T-helper 2 cell (primary cell): Measurements from ENCODE around the gene TNFSF12.

Experiments used
- DNase-seq, 5 experiments: peaks; one replicate each; pipeline versions ENCODE4 v3.0.0 to v3.0.0-alpha.2; 2012 to 2022

The TNFSF12 gene

DNA sequence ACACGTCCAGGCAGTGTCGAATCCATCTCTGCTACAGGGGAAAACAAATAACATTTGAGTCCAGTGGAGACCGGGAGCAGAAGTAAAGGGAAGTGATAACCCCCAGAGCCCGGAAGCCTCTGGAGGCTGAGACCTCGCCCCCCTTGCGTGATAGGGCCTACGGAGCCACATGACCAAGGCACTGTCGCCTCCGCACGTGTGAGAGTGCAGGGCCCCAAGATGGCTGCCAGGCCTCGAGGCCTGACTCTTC, 23.4 kb downstream of the TNFSF12 start:
- peak in 1 of 5 experiments; percentile 99 for DNase-seq

DNA sequence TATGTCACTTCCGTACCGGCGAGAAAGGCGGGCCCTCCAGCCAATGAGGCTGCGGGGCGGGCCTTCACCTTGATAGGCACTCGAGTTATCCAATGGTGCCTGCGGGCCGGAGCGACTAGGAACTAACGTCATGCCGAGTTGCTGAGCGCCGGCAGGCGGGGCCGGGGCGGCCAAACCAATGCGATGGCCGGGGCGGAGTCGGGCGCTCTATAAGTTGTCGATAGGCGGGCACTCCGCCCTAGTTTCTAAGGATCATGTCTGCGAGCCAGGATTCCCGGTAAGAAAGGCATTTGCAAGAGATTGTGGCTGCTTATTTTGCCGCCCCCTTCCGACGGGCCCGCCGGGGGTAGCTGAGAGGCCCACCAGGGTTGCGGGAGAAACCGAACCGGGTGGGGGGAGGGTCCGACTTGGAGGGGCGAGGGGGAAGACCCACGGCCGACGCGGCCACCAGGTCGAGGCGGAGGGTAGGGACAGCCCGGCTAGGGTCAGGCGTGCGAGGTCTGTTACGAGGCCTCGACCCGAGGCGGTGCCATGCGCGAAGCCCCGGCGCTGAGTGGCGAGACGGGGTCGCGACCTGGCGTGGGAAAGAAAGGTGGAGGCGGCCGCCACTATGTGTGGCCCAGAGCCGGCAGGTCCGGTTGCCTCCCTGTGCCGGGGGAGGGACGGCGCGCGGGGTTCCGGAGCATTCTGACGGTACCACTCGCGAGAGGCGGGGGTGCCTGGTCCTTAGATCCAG, 23.9 kb downstream of the TNFSF12 start:
- DNase-seq, result peak in 4 of 5 experiments; percentile 99 to 100 (median 100)

DNA sequence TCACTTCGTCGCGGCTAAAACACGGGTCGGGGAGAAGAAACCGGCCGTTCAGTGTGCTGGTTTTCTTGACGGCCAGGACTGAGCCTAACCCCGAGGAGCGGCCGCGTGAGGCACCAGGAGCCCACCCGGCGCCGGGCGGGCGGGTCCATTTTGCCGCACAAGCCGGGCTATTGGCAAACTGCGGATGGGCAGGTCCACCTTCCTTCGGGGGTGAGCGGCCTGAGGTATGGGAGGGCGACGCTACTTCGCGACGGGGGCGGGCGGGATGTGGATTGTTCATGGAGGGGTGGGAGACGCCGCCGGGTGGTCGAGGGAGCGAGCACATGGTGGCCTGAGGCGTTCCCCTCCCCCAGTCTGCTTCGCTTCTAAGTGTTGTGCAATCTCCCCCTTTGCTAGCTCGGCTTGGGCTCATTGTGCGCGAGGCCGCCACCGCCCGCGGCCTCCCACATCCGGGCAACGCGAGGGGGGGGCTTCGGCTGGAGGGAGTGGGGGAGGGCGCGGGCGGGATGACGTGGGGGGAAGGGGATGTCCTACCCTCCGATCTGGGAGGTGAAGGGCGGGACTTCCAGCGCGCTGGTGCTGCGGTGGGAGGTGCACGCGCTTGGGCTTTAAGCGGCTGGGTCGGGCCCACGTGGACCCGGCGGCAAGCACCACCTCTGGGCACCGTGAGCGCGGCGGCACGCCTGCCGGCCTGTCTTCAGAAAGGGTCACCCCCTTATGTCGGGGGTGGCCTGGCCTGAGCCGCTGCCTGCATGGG, 24.6 kb downstream of the TNFSF12 start:
- DNase-seq, result peak; percentile 84 to 97 (median 89)

DNA sequence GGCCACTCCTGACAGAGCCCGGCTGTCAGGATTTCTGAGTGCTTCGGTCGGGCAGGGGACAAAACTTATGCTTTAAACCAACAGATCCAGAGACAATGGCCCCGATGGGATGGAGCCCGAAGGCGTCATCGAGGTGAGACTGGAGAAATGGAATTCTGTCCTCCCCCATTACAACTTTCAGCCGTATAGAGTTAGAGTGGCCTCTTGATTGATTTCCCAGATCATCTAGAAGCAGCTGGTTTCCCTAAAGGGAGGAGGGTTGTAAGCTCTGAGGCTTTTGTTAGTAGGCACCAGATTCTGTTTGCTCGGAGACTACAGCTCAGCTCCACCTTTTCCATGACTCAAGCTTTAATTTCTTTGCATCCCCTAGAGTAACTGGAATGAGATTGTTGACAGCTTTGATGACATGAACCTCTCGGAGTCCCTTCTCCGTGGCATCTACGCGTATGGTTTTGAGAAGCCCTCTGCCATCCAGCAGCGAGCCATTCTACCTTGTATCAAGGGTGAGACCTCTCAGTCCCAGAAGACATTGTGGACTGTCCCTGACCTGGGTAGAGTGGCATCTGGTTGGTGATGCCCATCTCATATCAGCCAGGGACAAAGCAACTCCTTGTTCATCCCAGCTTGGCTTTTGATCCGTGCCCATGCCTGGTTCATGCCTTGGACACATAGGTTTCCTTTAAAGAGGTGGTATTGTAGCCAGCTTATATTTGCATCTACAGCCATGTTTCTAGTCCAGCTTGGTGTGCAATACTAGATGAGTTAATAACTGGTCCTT, 25.5 kb downstream of the TNFSF12 start:
- no peak for DNase-seq

DNA sequence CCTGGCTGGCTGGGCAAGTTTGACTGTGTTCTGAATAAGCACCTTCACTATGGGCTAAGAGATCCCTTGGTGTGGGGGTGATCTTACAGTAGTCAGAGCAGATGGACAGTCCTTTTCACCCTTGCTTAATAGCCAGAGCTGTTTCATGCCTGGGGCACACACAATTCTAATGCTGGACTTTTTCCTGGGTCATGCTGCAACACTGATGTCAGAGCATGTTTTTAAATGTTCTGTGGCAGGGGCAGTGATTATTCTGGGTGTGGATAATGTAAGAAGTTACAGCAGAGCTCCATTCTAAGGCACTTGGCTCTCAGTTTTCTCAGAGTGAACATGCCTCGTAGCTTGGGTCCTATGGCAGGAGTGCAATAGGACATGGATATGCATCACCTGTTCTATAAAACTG, 26.6 kb downstream of the TNFSF12 start:
- no peak for DNase-seq

DNA sequence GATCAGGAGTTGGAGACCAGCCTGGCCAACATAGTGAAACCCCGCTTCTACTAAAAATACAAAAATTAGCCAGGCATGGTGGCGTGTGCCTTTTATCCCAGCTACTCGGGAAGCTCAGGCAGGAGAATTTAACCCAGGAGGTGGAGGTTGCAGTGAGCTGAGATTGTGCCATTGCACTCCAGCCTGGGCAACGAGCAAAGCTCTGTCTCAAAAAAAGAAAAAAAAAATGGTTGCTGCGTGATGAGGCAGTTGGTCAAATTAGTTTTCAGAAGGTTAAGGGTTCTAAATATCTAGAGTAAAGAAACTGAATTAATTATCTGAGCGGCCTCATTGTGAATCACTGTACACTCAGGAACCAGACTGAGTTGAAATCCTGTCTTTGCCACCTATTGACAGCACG, 27.1 kb downstream of the TNFSF12 start:
- DNase-seq, result no peak

DNA sequence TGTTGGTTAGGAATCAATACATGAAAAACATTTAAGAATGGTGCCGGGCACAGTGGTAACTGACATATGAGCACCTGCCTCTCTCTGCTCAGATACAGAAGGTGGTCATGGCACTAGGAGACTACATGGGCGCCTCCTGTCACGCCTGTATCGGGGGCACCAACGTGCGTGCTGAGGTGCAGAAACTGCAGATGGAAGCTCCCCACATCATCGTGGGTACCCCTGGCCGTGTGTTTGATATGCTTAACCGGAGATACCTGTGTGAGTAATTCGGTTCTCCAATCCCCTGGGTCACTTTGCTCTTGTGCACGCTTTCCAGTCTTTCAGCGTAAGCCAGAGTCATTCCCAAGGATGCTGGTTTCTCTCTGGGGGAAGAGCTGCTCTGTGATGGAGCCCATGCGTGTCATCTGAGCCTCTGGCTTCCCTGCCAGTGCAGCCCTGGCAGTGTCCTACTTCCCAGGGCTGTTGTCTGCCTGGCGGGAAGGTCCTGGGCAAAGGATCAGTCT, 27.6 kb downstream of the TNFSF12 start:
- no peak for DNase-seq

DNA sequence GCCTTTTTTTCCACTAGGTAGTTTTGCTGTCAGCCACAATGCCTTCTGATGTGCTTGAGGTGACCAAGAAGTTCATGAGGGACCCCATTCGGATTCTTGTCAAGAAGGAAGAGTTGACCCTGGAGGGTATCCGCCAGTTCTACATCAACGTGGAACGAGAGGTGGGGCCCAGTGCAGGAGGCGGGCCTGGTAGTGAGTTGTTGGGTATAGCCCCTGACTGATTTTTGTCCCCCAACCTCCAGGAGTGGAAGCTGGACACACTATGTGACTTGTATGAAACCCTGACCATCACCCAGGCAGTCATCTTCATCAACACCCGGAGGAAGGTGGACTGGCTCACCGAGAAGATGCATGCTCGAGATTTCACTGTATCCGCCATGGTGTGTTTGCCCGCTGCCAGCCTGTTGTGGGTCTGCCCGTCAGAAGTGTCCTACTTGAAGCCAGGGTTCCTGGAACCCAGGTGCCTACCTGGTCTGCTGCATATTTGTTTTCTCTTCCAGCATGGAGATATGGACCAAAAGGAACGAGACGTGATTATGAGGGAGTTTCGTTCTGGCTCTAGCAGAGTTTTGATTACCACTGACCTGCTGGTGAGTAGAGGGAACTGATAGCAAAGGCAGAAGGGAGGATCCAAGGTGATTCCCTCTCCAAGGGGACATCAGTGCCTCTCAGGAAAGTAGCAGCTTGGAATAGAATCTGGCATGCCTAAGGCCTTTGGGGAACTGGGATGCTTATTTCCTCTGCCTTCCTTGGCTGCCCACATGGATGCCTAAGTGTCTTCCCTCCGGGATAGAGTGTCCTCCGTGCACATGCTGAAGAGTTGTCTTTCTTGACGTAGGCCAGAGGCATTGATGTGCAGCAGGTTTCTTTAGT, 28.7 kb downstream of the TNFSF12 start:
- no peak for DNase-seq

DNA sequence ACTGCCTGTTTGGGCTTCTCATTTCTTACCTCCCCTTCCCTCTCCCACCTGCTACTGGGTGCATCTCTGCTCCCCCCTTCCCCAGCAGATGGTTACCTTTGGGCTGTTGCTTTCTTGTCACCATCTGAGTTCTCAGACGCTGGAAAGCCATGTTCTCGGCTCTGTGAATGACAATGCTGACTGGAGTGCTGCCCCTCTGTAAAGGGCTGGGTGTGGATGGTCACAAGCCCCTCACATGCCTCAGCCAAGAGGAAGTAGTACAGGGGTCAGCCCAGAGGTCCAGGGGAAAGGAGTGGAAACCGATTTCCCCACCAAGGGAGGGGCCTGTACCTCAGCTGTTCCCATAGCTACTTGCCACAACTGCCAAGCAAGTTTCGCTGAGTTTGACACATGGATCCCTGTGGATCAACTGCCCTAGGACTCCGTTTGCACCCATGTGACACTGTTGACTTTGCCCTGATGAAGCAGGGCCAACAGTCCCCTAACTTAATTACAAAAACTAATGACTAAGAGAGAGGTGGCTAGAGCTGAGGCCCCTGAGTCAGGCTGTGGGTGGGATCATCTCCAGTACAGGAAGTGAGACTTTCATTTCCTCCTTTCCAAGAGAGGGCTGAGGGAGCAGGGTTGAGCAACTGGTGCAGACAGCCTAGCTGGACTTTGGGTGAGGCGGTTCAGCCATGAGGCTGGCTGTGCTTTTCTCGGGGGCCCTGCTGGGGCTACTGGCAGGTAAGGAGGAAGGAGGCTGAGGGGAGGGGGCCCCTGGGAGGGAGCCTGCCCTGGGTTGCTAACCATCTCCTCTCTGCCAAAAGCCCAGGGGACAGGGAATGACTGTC, 30.4 kb downstream of the TNFSF12 start, which contains the start of gene CD68:
TSS of gene CD68 (plus strand) at position 638 of the 833 bp plus-strand sequence. CDS start at position 678, 40 bp downstream.
- DNase-seq, result peak in 3 of 5 experiments; percentile 49 to 69 (median 67)

DNA sequence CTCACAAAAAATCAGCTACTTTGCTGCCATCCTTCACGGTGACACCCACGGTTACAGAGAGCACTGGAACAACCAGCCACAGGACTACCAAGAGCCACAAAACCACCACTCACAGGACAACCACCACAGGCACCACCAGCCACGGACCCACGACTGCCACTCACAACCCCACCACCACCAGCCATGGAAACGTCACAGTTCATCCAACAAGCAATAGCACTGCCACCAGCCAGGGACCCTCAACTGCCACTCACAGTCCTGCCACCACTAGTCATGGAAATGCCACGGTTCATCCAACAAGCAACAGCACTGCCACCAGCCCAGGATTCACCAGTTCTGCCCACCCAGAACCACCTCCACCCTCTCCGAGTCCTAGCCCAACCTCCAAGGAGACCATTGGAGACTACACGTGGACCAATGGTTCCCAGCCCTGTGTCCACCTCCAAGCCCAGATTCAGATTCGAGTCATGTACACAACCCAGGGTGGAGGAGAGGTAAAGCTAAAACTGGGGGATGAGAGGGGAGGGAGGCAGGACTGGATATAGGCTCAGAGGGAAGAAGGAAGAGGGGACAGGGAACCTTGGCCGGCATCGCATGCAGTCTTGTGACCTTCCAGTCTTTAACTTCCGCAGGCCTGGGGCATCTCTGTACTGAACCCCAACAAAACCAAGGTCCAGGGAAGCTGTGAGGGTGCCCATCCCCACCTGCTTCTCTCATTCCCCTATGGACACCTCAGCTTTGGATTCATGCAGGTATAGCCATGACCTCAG, 31.2 kb downstream of the TNFSF12 start:
- peak in 1 of 5 experiments; percentile 62 for DNase-seq

DNA sequence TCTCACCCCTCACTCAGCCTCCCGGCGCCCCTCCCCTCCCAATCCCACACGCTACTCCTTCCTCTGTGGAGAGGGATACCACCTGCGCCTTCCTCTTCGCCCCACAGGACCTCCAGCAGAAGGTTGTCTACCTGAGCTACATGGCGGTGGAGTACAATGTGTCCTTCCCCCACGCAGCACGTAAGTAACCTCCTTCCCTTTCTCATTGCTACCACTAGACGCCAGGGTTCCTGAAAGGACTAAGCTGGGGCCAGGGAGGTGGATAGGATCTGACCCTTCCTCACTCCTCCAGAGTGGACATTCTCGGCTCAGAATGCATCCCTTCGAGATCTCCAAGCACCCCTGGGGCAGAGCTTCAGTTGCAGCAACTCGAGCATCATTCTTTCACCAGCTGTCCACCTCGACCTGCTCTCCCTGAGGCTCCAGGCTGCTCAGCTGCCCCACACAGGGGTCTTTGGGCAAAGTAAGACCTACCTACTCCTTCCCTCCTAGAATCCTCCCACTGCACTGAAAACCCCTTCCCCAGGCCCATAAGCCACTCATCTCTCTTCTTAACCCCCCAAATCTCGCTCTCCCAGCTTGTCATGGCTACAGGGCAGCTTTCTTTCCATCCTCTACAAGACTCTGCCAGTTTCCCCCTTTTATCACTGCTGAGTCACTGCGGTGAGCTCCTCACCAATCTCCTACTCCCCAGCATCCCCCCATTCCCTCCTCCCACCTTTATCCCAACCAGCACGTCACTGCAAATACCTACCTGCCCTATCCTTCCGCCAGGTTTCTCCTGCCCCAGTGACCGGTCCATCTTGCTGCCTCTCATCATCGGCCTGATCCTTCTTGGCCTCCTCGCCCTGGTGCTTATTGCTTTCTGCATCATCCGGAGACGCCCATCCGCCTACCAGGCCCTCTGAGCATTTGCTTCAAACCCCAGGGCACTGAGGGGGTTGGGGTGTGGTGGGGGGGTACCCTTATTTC, 32.0 kb downstream of the TNFSF12 start:
- no peak for DNase-seq

DNA sequence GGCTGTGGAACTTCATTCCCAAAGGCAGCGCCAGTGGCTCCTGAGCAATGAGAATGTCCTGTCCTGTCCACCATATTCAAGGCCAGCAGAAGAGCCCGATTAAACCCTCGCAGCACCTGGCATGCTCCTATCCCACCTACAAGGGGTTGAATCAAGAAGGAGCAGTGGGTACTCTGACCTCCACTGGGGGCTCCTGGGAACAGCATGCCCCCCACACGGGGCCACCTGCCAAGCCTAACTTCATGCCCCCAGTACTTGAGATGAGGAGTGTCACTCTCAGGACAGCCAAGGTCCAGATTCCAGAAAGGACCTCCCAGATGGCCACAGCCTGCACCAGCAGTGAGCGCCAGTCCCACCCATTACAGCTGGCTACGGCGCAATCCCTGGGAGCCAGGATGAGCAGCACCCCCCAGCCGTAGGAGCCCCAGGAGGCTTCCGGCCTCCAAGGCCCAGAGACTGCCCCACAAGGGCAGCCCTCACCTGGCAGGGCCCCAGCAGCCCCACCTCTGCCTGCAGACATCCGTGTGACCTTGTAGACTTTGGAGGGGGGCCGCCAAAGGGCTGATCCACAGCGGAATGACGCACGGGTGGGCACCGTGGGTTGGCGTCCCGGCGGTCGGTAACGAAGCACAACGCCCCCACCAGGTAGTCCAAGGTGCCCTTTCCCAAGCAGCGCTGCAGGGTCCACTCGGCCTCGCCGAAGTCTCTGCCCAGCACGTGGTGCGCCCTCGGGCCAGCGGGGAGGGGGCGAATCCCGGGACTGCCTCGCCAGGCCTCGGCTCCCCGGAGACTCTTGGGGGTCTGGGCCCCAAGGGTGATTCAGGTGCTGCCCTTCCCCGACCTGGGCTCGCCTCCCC, 33.8 kb downstream of the TNFSF12 start:
- no peak for DNase-seq

DNA sequence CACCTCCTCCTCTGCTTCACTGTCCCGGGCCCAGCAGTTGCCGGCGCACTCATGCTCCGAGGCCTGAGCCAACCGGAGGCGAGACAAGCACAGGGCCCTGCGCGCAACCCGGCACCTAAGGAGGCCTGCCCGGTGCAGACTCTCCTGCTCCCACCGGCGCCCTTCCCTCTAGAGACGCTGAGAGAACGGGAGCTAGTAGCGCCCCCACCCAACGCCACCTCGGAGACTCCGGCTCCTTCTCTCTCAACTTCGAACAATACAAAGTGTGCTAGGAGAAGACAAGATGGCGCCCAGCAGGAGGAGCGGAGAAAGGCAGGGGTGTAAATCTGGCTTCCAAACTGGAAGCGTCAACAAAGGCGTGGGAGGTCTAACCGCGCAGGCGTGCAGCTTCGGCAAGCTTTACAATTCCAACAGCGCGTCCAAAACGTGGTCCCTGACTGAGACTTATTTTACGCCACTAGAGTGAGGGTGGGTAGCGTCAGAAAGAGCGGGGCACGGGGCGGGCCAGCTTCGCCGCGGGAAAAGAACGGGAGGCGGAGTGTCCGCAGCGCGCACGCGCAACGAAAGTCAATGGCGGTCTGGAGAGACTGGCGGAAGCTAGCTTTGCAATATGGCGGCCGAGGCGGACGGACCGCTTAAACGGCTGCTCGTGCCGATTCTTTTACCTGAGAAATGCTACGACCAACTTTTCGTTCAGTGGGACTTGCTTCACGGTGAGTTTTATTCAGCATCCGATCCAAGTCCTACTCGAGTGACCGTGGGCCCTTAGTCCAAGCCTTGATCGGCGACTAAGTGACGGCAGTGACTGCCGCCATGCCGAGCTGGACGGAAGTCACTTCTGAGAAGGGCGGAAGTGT, 34.6 kb downstream of the TNFSF12 start, which contains the start of gene MPDU1:
TSS of gene MPDU1 (plus strand) at position 600 of the 857 bp plus-strand sequence. CDS start at position 611, 11 bp downstream.
- peak; percentile 83 to 97 (median 91) for DNase-seq

DNA sequence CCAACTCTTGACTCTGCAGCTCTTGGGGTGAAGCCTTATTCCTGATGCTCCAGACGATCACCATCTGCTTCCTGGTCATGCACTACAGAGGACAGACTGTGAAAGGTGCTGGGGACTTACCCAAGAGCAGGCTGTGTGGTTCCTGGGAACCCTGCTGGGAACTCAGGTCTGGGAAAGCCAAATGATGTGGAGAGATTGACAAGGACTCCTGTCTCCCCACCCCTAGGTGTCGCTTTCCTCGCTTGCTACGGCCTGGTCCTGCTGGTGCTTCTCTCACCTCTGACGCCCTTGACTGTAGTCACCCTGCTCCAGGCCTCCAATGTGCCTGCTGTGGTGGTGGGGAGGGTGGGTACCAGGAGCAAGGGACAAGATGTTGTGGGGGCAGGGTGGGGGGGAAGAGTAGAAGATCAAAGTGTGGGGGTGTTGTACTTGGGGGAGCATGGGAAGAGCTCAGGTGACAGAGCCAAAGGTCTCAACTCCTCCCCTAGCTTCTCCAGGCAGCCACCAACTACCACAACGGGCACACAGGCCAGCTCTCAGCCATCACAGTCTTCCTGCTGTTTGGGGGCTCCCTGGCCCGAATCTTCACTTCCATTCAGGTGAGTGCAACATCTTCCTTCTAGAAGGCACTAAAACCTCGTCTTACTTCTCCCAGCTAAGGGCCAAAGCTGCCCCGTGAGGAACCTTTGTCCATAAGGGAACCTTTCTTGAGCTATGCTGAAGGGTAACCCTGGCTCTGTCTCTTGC, 38.0 kb downstream of the TNFSF12 start:
- peak in 1 of 5 experiments; percentile 28 for DNase-seq

DNA sequence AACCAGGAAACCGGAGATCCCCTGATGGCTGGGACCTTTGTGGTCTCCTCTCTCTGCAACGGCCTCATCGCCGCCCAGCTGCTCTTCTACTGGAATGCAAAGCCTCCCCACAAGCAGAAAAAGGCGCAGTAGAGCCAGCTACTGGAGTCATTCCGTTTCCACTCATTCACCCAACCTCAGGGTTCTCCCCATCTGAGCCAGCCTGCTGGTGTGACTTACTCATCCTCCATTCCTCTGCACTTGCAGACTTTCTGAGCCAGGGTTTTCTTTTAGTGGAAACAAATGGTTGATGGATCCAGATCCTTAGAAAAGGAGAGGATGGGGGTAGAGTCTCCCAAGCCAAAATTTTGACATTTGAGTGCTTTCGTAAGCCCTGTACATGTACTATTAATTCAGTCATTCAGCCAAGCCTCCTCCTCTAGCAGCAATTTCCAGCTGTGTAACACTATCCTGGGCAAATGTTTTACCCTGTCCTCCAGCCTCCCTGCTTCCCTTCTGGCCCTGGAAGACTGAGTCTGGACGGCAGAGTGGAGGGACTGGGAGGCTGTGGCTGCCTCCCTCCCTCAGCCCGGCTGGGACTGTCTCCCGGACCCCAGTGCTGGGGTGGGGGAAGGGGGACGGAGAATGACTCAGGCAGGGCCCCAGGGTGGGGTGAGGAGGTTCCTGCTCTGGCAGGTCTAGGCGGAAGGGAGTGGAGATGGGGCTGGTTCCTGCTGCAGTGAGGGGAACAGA, 38.7 kb downstream of the TNFSF12 start:
- no peak for DNase-seq
